OCI-LY3 (cell line): ENCODE measurements around the gene F2RL2.

Source experiments
- CTCF ChIP-seq: fragments of 200-600, 300-600 bp; sonication (generic); IDR thresholded peaks from 2 replicates; pipeline ENCODE4 v1.5.1; 2014; ENCODE audit warnings: antibody characterized with exemption, low read length, low read depth
- EZH2phosphoT487 ChIP-seq: fragments of 200-600 bp; shearing (Covaris generic); IDR thresholded peaks from 2 replicates; pipeline ENCODE4 v1.6.1; 2018; ENCODE audit warnings: antibody characterized with exemption, mixed run types, low read depth

GRCh38 chr5:76598531-76598930, 24.7 kb downstream of the F2RL2 start:
- TF ChIP-seq CTCF: no peak
- TF ChIP-seq EZH2phosphoT487: no peak
